ENCODE results near the gene TSPEAR.

- no peak for TF ChIP-seq SP1 (IDR thresholded peaks at IDR 0.05)
- no peak for TF ChIP-seq HDGF (IDR thresholded peaks at IDR 0.05; ENCODE audit: borderline replicate concordance)
- no peak for TF ChIP-seq FOXM1 (IDR thresholded peaks at IDR 0.05; ENCODE audit: borderline replicate concordance)
- TF ChIP-seq BHLHE40 (IDR thresholded peaks at IDR 0.05; ENCODE audit: borderline replicate concordance), result no peak
Measured at GRCh38 chr21:44523567-44524413, 187.6 kb downstream of the TSPEAR start.

Measured in HEK293T (cell line).